Left ventricle myocardium inferior (tissue), 1 donor: ENCODE data around the gene ANKRD40. TPM values are rescaled to one million over a fixed set of nuclear protein-coding genes. Genes with fewer than 3 reads are reported as not detected.
"Not testable (repeated sequence)": the region's sequence is repeated elsewhere in the genome, so short reads cannot be mapped to it uniquely, and the experiment has no call there.

Source experiments
- DNase-seq: peaks from one replicate; pipeline ENCODE4 v3.0.0-alpha.2; 2020
- H3K27ac ChIP-seq: fragments of 200-600 bp; replicated peaks from 2 replicates; pipeline ENCODE4 v1.8.0; 2021
- H3K27me3 ChIP-seq: fragments of 200-600 bp; 2 replicates; pipeline ENCODE4 v1.8.0; 2021; ENCODE audit warnings: low read depth
- H3K36me3 ChIP-seq: fragments of 200-600 bp; 2 replicates; pipeline ENCODE4 v1.8.0; 2021
- H3K4me1 ChIP-seq: fragments of 200-600 bp; 2 replicates; pipeline ENCODE4 v1.8.0; 2021
- H3K4me3 ChIP-seq: fragments of 200-600 bp; 2 replicates; pipeline ENCODE4 v1.8.0; 2021; ENCODE audit warnings: mild to moderate bottlenecking, moderate library complexity
- H3K9me3 ChIP-seq: fragments of 200-600 bp; replicated peaks from 2 replicates; pipeline ENCODE4 v1.8.0; 2021
- CTCF ChIP-seq: fragments of 200-600 bp; IDR thresholded peaks from 2 replicates; pipeline ENCODE4 v1.8.0; 2021; ENCODE audit warnings: antibody characterized with exemption, mild to moderate bottlenecking, borderline replicate concordance
- intact Hi-C: fragments of 100-400 bp; cut with micrococcal nuclease; formaldehyde crosslinking; loops from one replicate; pipeline ENCODE4 v1.11.0; 2022
- total RNA-seq: library from RNA; stranded (reverse); fragmentation: NEBNext Ultra II Directional; extraction: Animal tissue kit (Norgen Biotek cat#: 25700); gene quantifications from one replicate; pipeline ENCODE4 v1.2.1, GENCODE V29; 2021
- donor health status: DM: no; HTN: yes; CAD: no; lungs with severe emphysema.

Gene ANKRD40
- total RNA-seq, 1 donor from 2014 or later, result 53.1 TPM

- DNase-seq, result no peak
- Histone ChIP-seq H3K4me1 (peaks cover 17% of the 10 kb centered on the region), H3K36me3 (no peaks in the 10 kb centered on the region), H3K27ac (no peak overlapping the region), H3K9me3 (no peaks in the 10 kb centered on the region), H3K27me3 (no peaks in the 10 kb centered on the region), H3K4me3 (no peak overlapping the region)
- no peak for TF ChIP-seq CTCF
- intact Hi-C loops, result loop anchor here (5.0 kb wide), 1 partner anchor 51 kb away; the partner anchor contains the start of gene ABCC3
Measured at GRCh38 chr17:50682938-50683337, 24.8 kb downstream of the ANKRD40 start.

DNA sequence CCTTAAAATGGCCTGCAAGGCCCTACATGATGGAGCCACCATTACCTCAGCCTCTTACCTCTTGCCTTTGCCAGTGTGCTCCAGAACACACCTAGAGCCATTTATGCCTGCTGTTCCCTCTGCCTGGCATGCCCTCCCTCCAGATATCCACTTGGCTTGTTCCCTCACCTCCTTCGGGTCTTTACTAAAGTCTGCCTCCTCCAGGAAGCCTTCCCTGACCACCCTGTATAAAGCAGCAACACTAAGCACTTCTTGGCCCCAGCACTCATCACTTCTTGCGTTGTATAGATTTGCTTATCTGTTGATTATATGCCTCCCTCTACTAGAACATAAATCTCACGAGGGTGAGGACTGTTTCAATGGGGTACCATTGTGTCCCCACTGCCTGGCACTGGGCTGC is 25.3 kb downstream of the ANKRD40 start:
- intact Hi-C loops, result loop anchor here (5.0 kb wide), 1 partner anchor 50 kb away; the partner anchor contains the start of gene ABCC3
- TF ChIP-seq CTCF, result no peak
- peaks cover 16% of the 10 kb centered on the region for H3K4me1 ChIP-seq

DNA sequence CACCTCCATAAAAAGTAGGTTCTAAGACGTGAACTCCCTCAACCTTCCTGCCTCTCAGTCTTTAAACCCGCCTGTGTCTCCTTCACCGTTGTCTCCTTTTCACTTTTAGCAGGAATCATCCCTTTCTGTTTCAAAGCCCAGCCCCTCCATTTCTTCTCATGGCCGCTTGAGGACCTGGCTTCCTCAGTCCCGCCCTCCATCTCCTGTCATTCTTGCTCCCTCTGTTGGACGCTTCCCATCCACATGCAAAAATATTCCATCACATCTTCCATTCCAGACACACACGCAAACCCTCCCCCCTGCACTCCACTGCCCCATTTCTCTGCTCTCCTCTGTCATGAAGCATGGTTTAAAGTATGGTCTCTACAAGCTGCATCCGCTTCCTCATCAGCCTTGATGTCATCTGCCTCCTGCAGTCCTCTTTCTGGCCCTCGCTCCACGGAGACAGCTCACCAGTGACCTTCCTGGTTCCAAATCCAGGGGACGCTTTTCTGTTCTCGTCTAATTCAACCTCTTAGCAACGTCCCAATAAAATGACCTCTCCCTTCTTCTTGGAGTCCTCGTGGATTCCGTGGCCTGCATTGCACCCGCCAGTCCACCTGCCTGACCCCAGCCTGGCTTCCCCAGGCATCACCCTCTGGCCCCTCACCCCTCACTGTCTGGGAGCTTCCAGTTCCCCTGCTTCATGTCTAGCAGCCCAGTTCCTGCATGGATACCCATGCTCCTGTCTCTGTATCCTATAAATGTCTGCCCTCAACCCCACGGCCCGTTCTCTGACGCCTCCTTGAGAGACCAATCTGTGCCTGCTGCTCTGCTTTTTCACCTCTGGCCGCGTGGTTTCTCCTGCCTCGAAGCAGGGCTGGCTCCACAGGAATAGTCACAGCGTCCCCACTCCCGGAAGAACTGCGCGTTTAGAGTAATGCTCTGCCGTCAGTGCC is 26.2 kb downstream of the ANKRD40 start:
- no peak for DNase-seq
- no peaks in the 10 kb centered on the region for H3K36me3 ChIP-seq
- H3K4me3 ChIP-seq, result no peak overlapping the region
- no peak overlapping the region for H3K27ac ChIP-seq
- intact Hi-C loops, result loop anchor here (5.0 kb wide), 1 partner anchor 49 kb away; the partner anchor contains the start of gene ABCC3
- no peaks in the 10 kb centered on the region for H3K9me3 ChIP-seq
- no peaks in the 10 kb centered on the region for H3K27me3 ChIP-seq
- peak; percentile 70 for TF ChIP-seq CTCF
- peaks cover 7% of the 10 kb centered on the region for H3K4me1 ChIP-seq

More for the DNA sequence above, 25.3 kb downstream of the ANKRD40 start:
- Histone ChIP-seq H3K27ac (no peak overlapping the region), H3K27me3 (no peaks in the 10 kb centered on the region), H3K4me3 (no peak overlapping the region), H3K36me3 (no peaks in the 10 kb centered on the region), H3K9me3 (no peaks in the 10 kb centered on the region)
- DNase-seq, result no peak

- H3K9me3 ChIP-seq, DNase-seq, H3K27ac ChIP-seq, H3K4me3 ChIP-seq, H3K36me3 ChIP-seq, H3K27me3 ChIP-seq, H3K4me1 ChIP-seq: not testable (repeated sequence)
- intact Hi-C loops, result loop anchor here (5.0 kb wide), 1 partner anchor 48 kb away; the partner anchor contains the start of gene ABCC3
Measured at GRCh38 chr17:50680543-50681262, 27.0 kb downstream of the ANKRD40 start.

GRCh38 chr17:50680126-50680525 is 27.6 kb downstream of the ANKRD40 start:
- H3K27ac ChIP-seq, result no peak overlapping the region
- H3K4me1 ChIP-seq, result peaks cover 4% of the 10 kb centered on the region
- H3K27me3 ChIP-seq, result no peaks in the 10 kb centered on the region
- no peaks in the 10 kb centered on the region for H3K9me3 ChIP-seq
- no peaks in the 10 kb centered on the region for H3K36me3 ChIP-seq
- no peak for TF ChIP-seq CTCF
- H3K4me3 ChIP-seq, result no peak overlapping the region
- intact Hi-C loops, result loop anchor here (5.0 kb wide), 1 partner anchor 48 kb away; the partner anchor contains the start of gene ABCC3
- no peak for DNase-seq
